GM23338 (cell line): ENCODE results near the gene MRO. TPM values are rescaled to one million over a fixed set of nuclear protein-coding genes. Genes with fewer than 3 reads are reported as not detected.

Experiments
- ATAC-seq: fragments of 200-7000 bp; cut with Tn5 transposase; 3 replicates; pipeline ENCODE4 v1.9.1; 2020
- DNase-seq: peaks from one replicate; pipeline ENCODE4 v3.0.0-alpha.2; 2015; ENCODE audit warnings: low spot score
- H2AFZ ChIP-seq: fragments of 200-600 bp; sonication (generic); 2 replicates; pipeline ENCODE4 v1.8.0; 2016; ENCODE audit warnings: antibody characterized with exemption, mild to moderate bottlenecking, moderate library complexity
- H3F3A ChIP-seq: fragments of 200-600 bp; sonication (generic); replicated peaks from 2 replicates; pipeline ENCODE4 v1.8.0; 2017; ENCODE audit warnings: antibody characterized with exemption, mixed run types, low read depth
- H3K27ac ChIP-seq: fragments of 200-600 bp; sonication (generic); 2 replicates; pipeline ENCODE4 v1.6.1; 2016; ENCODE audit warnings: low read depth
- H3K27me3 ChIP-seq: fragments of 200-600 bp; sonication (generic); 2 replicates; pipeline ENCODE4 v1.8.0; 2016; ENCODE audit warnings: mild to moderate bottlenecking, mixed run types, moderate library complexity; ENCODE audit not compliant: insufficient read depth
- H3K36me3 ChIP-seq: fragments of 200-600 bp; sonication (generic); 2 replicates; pipeline ENCODE4 v1.8.0; 2016; ENCODE audit warnings: mild to moderate bottlenecking; ENCODE audit not compliant: insufficient read depth
- H3K4me1 ChIP-seq: fragments of 200-600 bp; sonication (generic); 2 replicates; pipeline ENCODE4 v1.8.0; 2016; ENCODE audit warnings: mild to moderate bottlenecking, moderate library complexity; ENCODE audit not compliant: insufficient read depth
- H3K4me2 ChIP-seq: fragments of 200-600 bp; sonication (generic); 2 replicates; pipeline ENCODE4 v1.7.1; 2017; ENCODE audit warnings: mixed run types
- H3K4me3 ChIP-seq: fragments of 200-600 bp; sonication (generic); 2 replicates; pipeline ENCODE4 v1.6.1; 2016; ENCODE audit warnings: mixed run types
- H3K79me2 ChIP-seq: fragments of 200-600 bp; sonication (generic); replicated peaks from 2 replicates; pipeline ENCODE4 v1.8.0; 2017; ENCODE audit warnings: mild to moderate bottlenecking; ENCODE audit not compliant: insufficient read depth
- H3K9me2 ChIP-seq: fragments of 200-600 bp; sonication (generic); 2 replicates; pipeline ENCODE4 v1.8.0; 2017; ENCODE audit not compliant: insufficient read depth
- H4K20me1 ChIP-seq: fragments of 200-600 bp; sonication (generic); replicated peaks from 2 replicates; pipeline ENCODE4 v1.8.0; 2017; ENCODE audit warnings: mild to moderate bottlenecking; ENCODE audit not compliant: insufficient read depth
- H3K27ac Mint-ChIP-seq: 2 replicates; pipeline ENCODE4 v1.8.0; 2020; ENCODE audit warnings: inconsistent platforms, mild to moderate bottlenecking, moderate library complexity, mixed read lengths
- H3K27me3 Mint-ChIP-seq: 3 replicates; pipeline ENCODE4 v1.8.0; 2022; ENCODE audit warnings: low read depth, mild to moderate bottlenecking, moderate library complexity, mixed read lengths, inconsistent platforms; ENCODE audit not compliant: insufficient read depth, poor library complexity
- H3K36me3 Mint-ChIP-seq: 3 replicates; pipeline ENCODE4 v1.8.0; 2021; ENCODE audit warnings: low read depth, mild to moderate bottlenecking, inconsistent platforms, moderate library complexity, mixed read lengths
- H3K4me1 Mint-ChIP-seq: 3 replicates; pipeline ENCODE4 v1.8.0; 2020; ENCODE audit warnings: mild to moderate bottlenecking, inconsistent platforms, mixed read lengths
- H3K4me3 Mint-ChIP-seq: 3 replicates; pipeline ENCODE4 v1.8.0; 2021; ENCODE audit warnings: moderate library complexity, mild to moderate bottlenecking, inconsistent platforms, mixed read lengths
- H3K9me3 Mint-ChIP-seq: 3 replicates; pipeline ENCODE4 v1.8.0; 2020; ENCODE audit warnings: moderate library complexity, mild to moderate bottlenecking, inconsistent platforms, mixed read lengths
- EZH2 ChIP-seq: fragments of 200-600 bp; sonication (generic); IDR thresholded peaks from one replicate; pipeline ENCODE4 v1.8.0; 2017; ENCODE audit warnings: antibody characterized with exemption, mild to moderate bottlenecking, low read depth; ENCODE audit not compliant: unreplicated experiment
- EZH2phosphoT487 ChIP-seq: fragments of 200-600 bp; sonication (generic); IDR thresholded peaks from one replicate; pipeline ENCODE4 v1.8.1; 2018; ENCODE audit warnings: antibody characterized with exemption; ENCODE audit not compliant: unreplicated experiment
- JUNB ChIP-seq: IDR thresholded peaks from one replicate; pipeline ENCODE4 v1.6.1; 2016; ENCODE audit warnings: antibody characterized with exemption; ENCODE audit not compliant: unreplicated experiment
- NANOG ChIP-seq: IDR thresholded peaks from 2 replicates; pipeline ENCODE4 v1.6.1; 2016; ENCODE audit warnings: antibody characterized with exemption, borderline replicate concordance
- POLR2AphosphoS5 ChIP-seq: IDR thresholded peaks from 2 replicates; pipeline ENCODE4 v1.6.1; 2016; ENCODE audit warnings: antibody characterized with exemption, low read depth
- STAT1 ChIP-seq: IDR thresholded peaks from one replicate; pipeline ENCODE4 v1.6.1; 2016; ENCODE audit warnings: antibody characterized with exemption; ENCODE audit not compliant: unreplicated experiment
- ZNF114 ChIP-seq: fragments of 250-450 bp; sonication (Bioruptor Pico); IDR thresholded peaks from 2 replicates; pipeline ENCODE4 v1.5.0; 2020; ENCODE audit warnings: mild to moderate bottlenecking, moderate library complexity
- ZNF331 ChIP-seq: fragments of 250-450 bp; sonication (Bioruptor Pico); IDR thresholded peaks from 2 replicates; pipeline ENCODE4 v1.5.0; 2020; ENCODE audit warnings: low read depth, mild to moderate bottlenecking, moderate library complexity
- polyA plus RNA-seq: library from polyadenylated mRNA; unstranded; fragments of >200 nt; fragmentation: Nextera tagmentation; extraction: Ambion mirVana; gene quantifications from 2 replicates; pipeline ENCODE4 v1.2.1, GENCODE V29; 2016
- total RNA-seq: library from RNA; depleted of rRNA; stranded (reverse); fragments of >200 nt; shearing (Covaris generic); gene quantifications from 2 replicates; pipeline ENCODE4 v1.2.3, GENCODE V29; 2014
- TF ChIP-seq, protein P1 (sequence below): IDR thresholded peaks from 2 replicates; pipeline ENCODE4 v1.6.1; 2016; ENCODE audit warnings: antibody characterized with exemption
- TF ChIP-seq, protein P2 (sequence below), 2 experiments: fragments of 200-600 bp in 1 of 2; sonication (generic) in 1 of 2; conservative IDR thresholded peaks; 2 replicates each; pipeline versions ENCODE4 v1.5.1 to v1.6.1; 2016 to 2017; ENCODE audit warnings: antibody characterized with exemption in 2 of 2, low read depth in 2 of 2, mild to moderate bottlenecking in 2 of 2, moderate library complexity in 1 of 2

Gene MRO
- total and polyA plus RNA-seq, 2 experiments from 2014 or later: 0.78 to 0.80 TPM

DNA sequence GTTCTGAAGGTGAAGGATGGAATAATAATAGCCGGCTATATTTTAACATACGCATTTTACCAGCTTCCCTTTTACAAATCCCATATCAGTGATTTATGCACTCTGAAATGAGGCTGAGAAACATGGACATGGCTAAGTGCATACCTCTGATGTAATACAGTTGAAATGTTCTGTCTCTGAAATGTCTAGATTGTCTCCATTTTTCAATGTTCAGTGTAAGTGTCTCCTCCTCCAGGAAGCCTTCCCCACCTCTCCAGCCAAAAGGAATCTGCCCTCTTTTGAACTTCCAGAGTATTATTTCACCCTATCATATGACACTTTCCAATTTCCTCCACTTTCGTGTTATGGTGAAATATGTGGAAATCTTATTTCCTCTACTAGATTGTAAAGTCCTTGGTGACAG lies 29.6 kb upstream of the MRO start (continued):
- TF ChIP-seq, protein P1, sequence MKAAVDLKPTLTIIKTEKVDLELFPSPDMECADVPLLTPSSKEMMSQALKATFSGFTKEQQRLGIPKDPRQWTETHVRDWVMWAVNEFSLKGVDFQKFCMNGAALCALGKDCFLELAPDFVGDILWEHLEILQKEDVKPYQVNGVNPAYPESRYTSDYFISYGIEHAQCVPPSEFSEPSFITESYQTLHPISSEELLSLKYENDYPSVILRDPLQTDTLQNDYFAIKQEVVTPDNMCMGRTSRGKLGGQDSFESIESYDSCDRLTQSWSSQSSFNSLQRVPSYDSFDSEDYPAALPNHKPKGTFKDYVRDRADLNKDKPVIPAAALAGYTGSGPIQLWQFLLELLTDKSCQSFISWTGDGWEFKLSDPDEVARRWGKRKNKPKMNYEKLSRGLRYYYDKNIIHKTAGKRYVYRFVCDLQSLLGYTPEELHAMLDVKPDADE: no peak
- TF ChIP-seq, protein P2, sequence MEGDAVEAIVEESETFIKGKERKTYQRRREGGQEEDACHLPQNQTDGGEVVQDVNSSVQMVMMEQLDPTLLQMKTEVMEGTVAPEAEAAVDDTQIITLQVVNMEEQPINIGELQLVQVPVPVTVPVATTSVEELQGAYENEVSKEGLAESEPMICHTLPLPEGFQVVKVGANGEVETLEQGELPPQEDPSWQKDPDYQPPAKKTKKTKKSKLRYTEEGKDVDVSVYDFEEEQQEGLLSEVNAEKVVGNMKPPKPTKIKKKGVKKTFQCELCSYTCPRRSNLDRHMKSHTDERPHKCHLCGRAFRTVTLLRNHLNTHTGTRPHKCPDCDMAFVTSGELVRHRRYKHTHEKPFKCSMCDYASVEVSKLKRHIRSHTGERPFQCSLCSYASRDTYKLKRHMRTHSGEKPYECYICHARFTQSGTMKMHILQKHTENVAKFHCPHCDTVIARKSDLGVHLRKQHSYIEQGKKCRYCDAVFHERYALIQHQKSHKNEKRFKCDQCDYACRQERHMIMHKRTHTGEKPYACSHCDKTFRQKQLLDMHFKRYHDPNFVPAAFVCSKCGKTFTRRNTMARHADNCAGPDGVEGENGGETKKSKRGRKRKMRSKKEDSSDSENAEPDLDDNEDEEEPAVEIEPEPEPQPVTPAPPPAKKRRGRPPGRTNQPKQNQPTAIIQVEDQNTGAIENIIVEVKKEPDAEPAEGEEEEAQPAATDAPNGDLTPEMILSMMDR (conservative IDR thresholded peaks at IDR 0.05; ENCODE audit: low read depth in 2 of 2): no peak
- TF ChIP-seq JUNB (no peak), ZNF331 (CRISPR knock-in tag) (no peak), ZNF114 (no peak), NANOG (no peak)

DNA sequence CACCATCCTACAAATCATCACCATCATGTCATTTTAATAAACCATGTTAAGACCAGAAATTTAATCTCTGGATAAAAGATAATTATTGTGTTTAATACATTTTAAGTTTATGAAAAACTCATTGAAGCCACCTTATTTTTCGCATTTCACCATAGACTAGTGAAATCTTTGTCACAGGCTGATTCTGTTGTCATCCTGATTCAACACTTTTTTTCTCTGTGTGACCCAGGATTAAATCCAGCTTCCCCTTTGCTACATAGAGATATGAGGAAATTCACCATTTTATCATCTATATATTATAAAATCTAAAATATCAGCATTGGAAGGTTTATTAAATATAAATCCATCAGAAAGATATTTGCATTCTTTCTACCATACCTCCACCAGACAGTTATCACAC lies 29.2 kb upstream of the MRO start:
- Histone ChIP-seq H3K27ac (no peak overlapping the region), H3K4me3 (no peak overlapping the region), H3K9me2 (no peaks in the 10 kb centered on the region), H3K79me2 (no peaks in the 10 kb centered on the region), H3K36me3 (no peaks in the 10 kb centered on the region), H2AFZ (no peak overlapping the region), H3K4me2 (no peak overlapping the region), H3K27me3 (no peaks in the 10 kb centered on the region), H3F3A (no peaks in the 10 kb centered on the region), H4K20me1 (no peaks in the 10 kb centered on the region), H3K4me1 (no peaks in the 10 kb centered on the region)
- Mint-ChIP-seq H3K9me3 (0 out of 3 replicates have a peak, but pooled peaks cover 3% of the 10 kb centered on the region), H3K36me3 (no peaks in the 10 kb centered on the region), H3K4me1 (peaks cover 2% of the 10 kb centered on the region; the same call in 1 of the 3 replicates), H3K27ac (no peak overlapping the region), H3K27me3 (peaks cover 6% of the 10 kb centered on the region), H3K4me3 (no peak overlapping the region)
- DNase-seq: no peak
- no peak for ATAC-seq
- no peak for TF ChIP-seq POLR2AphosphoS5

DNA sequence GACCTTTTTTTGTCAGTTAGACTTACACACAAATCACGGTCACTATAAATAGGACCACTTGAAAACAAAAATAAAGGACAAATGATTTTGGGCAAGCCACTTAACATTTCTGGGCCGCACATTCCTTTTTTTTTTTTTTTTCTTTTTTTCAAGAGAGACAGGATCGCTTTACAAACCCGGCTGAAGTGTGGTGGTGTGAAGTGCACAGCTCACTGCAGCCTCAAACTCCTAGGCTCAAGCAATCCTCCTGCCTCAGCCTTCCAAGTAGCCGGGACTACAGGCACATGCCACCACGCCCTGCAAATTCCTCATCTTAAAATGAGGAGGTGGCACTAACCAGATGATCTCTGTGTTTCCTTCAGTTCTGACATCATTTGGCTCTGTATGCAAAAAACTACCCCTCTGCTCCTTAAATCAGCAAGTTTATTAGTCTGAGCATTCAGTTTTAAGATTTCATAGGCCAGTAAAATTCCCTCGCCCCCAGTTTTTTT lies 28.3 kb upstream of the MRO start:
- Histone ChIP-seq H3F3A (no peaks in the 10 kb centered on the region), H3K4me3 (no peak overlapping the region), H2AFZ (peak overlapping the region; percentile 63; the same call in 1 of the 2 replicates), H3K4me2 (no peak overlapping the region), H3K4me1 (no peaks in the 10 kb centered on the region), H4K20me1 (no peaks in the 10 kb centered on the region), H3K36me3 (no peaks in the 10 kb centered on the region), H3K9me2 (no peaks in the 10 kb centered on the region), H3K79me2 (no peaks in the 10 kb centered on the region), H3K27me3 (no peaks in the 10 kb centered on the region), H3K27ac (no peak overlapping the region)
- H3K4me1 Mint-ChIP-seq: no peaks in the 10 kb centered on the region
- ATAC-seq (no peak), DNase-seq (no peak)
- no peak overlapping the region for H3K27ac Mint-ChIP-seq
- H3K27me3 Mint-ChIP-seq: peaks cover 4% of the 10 kb centered on the region
- no peaks in the 10 kb centered on the region for H3K36me3 Mint-ChIP-seq
- H3K4me3 Mint-ChIP-seq: no peak overlapping the region
- 0 out of 3 replicates have a peak, but pooled peaks cover 3% of the 10 kb centered on the region for H3K9me3 Mint-ChIP-seq
- TF ChIP-seq EZH2phosphoT487 (no peak), ZNF331 (CRISPR knock-in tag) (no peak), NANOG (no peak), POLR2AphosphoS5 (no peak), JUNB (no peak), EZH2 (no peak), STAT1 (no peak)
- TF ChIP-seq, protein P2 (conservative IDR thresholded peaks at IDR 0.05; ENCODE audit: low read depth in 2 of 2): no peak
